WTC11 (cell line): Measurements from ENCODE around the gene IL4I1. TPM values are rescaled to one million over a fixed set of nuclear protein-coding genes. Genes with fewer than 3 reads are reported as not detected.
A peak's percentile ranks its signal among the peaks of the same experiment; 100 is the strongest.
"Not testable (repeated sequence)": the region's sequence is repeated elsewhere in the genome, so short reads cannot be mapped to it uniquely, and the experiment has no call there.

Source experiments
- ATAC-seq: fragments of 200-7000 bp; cut with Tn5 transposase; 2 replicates; pipeline ENCODE4 v1.10.0; 2021; ENCODE audit warnings: mild to moderate bottlenecking, moderate library complexity
- CTCF ChIA-PET: fragments of 300-600 bp; sonication (Branson Sonifier 250); formaldehyde crosslinking; loops from one replicate; lab custom pipeline; 2021; ENCODE audit warnings: antibody characterized with exemption; lab: Charles Lee
- POLR2A ChIA-PET: fragments of 350-600 bp; sonication (Branson Sonifier 250); formaldehyde crosslinking; loops from one replicate; lab custom pipeline; 2021; ENCODE audit warnings: antibody characterized with exemption; lab: Charles Lee
- DNase-seq: peaks from one replicate; pipeline ENCODE4 v3.0.0; 2021; ENCODE audit warnings: low spot score
- H3K27ac Mint-ChIP-seq: 2 replicates; pipeline ENCODE4 v1.8.0; 2021; ENCODE audit warnings: mixed read lengths
- H3K27me3 Mint-ChIP-seq: 2 replicates; pipeline ENCODE4 v1.8.0; 2021; ENCODE audit warnings: low read depth, mild to moderate bottlenecking, moderate library complexity, mixed read lengths
- H3K36me3 Mint-ChIP-seq: 2 replicates; pipeline ENCODE4 v1.8.0; 2021; ENCODE audit warnings: mixed read lengths
- H3K4me1 Mint-ChIP-seq: 2 replicates; pipeline ENCODE4 v1.8.0; 2022; ENCODE audit warnings: mixed read lengths
- H3K4me3 Mint-ChIP-seq: 2 replicates; pipeline ENCODE4 v1.8.0; 2021; ENCODE audit warnings: mild to moderate bottlenecking, moderate library complexity, mixed read lengths
- H3K9me3 Mint-ChIP-seq: 2 replicates; pipeline ENCODE4 v1.8.0; 2021; ENCODE audit warnings: mixed read lengths
- ESRRA ChIP-seq: sonication (generic); formaldehyde crosslinking; IDR thresholded peaks from 2 replicates; pipeline ENCODE4 v1.8.1; 2022; ENCODE audit warnings: mild to moderate bottlenecking, missing genetic modification reagents, borderline replicate concordance
- KAT7 ChIP-seq: sonication (generic); formaldehyde crosslinking; IDR thresholded peaks from 2 replicates; pipeline ENCODE4 v1.8.1; 2023; ENCODE audit warnings: missing genetic modification reagents, mild to moderate bottlenecking, borderline replicate concordance
- RELA ChIP-seq: sonication (generic); formaldehyde crosslinking; IDR thresholded peaks from 2 replicates; pipeline ENCODE4 v1.8.1; 2022; ENCODE audit warnings: missing genetic modification reagents, mild to moderate bottlenecking, borderline replicate concordance
- SMAD4 ChIP-seq: sonication (generic); formaldehyde crosslinking; IDR thresholded peaks from 2 replicates; pipeline ENCODE4 v1.8.0; 2022; ENCODE audit warnings: mild to moderate bottlenecking, missing genetic modification reagents
- SOX15 ChIP-seq: fragments of 250-450 bp; sonication (Bioruptor Pico); IDR thresholded peaks from 2 replicates; pipeline ENCODE4 v1.9.0; 2021; ENCODE audit warnings: mild to moderate bottlenecking
- TCF7 ChIP-seq: sonication (generic); formaldehyde crosslinking; IDR thresholded peaks from 2 replicates; pipeline ENCODE4 v1.8.0; 2022; ENCODE audit warnings: mild to moderate bottlenecking, low read depth, missing genetic modification reagents, moderate library complexity
- TEAD1 ChIP-seq: sonication (generic); formaldehyde crosslinking; IDR thresholded peaks from 2 replicates; pipeline ENCODE4 v1.8.0; 2022; ENCODE audit warnings: mild to moderate bottlenecking, missing genetic modification reagents
- TP53 ChIP-seq: sonication (generic); formaldehyde crosslinking; IDR thresholded peaks from 2 replicates; pipeline ENCODE4 v1.8.1; 2023; ENCODE audit warnings: mild to moderate bottlenecking, missing genetic modification reagents
- ZNF219 ChIP-seq: sonication (generic); formaldehyde crosslinking; IDR thresholded peaks from 2 replicates; pipeline ENCODE4 v1.8.0; 2023; ENCODE audit warnings: missing genetic modification reagents, mild to moderate bottlenecking, borderline replicate concordance
- ZNF396 ChIP-seq: fragments of 250-450 bp; sonication (Bioruptor Pico); IDR thresholded peaks from 2 replicates; pipeline ENCODE4 v1.8.0; 2021; ENCODE audit warnings: mild to moderate bottlenecking, moderate library complexity, borderline replicate concordance
- ZNF416 ChIP-seq: fragments of 250-450 bp; sonication (Bioruptor Pico); IDR thresholded peaks from 2 replicates; pipeline ENCODE4 v1.9.0; 2021; ENCODE audit warnings: mild to moderate bottlenecking, inconsistent platforms
- ZNF423 ChIP-seq: fragments of 250-450 bp; sonication (Bioruptor Pico); IDR thresholded peaks from 2 replicates; pipeline ENCODE4 v2.1.2; 2022; ENCODE audit warnings: mild to moderate bottlenecking, moderate library complexity
- total RNA-seq: library from RNA; stranded (reverse); gene quantifications from 3 replicates; pipeline ENCODE4 v1.2.3, GENCODE V29; 2021
- TF ChIP-seq, protein P1 (sequence below): sonication (generic); formaldehyde crosslinking; IDR thresholded peaks from 2 replicates; pipeline ENCODE4 v1.8.0; 2022; ENCODE audit warnings: missing genetic modification reagents
- TF ChIP-seq, protein P2 (sequence below): fragments of 200-600 bp; IDR thresholded peaks from 2 replicates; pipeline ENCODE4 v1.8.0; 2022; ENCODE audit warnings: antibody characterized with exemption
- TF ChIP-seq, protein P3 (sequence below): fragments of 250-450 bp; sonication (Bioruptor Pico); conservative IDR thresholded peaks from 2 replicates; pipeline ENCODE4 v1.9.0; 2021; ENCODE audit warnings: mild to moderate bottlenecking
- TF ChIP-seq, protein P4 (sequence below): fragments of 250-450 bp; sonication (Bioruptor Pico); IDR thresholded peaks from 2 replicates; pipeline ENCODE4 v1.8.0; 2021; ENCODE audit warnings: mild to moderate bottlenecking
- TF ChIP-seq, protein P5 (sequence below): fragments of 250-450 bp; sonication (Bioruptor Pico); IDR thresholded peaks from 2 replicates; pipeline ENCODE4 v1.9.0; 2021; ENCODE audit warnings: mild to moderate bottlenecking
- TF ChIP-seq, protein P6 (sequence below): sonication (generic); formaldehyde crosslinking; IDR thresholded peaks from 2 replicates; pipeline ENCODE4 v1.8.1; 2023; ENCODE audit warnings: mild to moderate bottlenecking, missing genetic modification reagents, borderline replicate concordance

IL4I1 gene
- total RNA-seq, 1 experiment from 2014 or later, result 0.83 TPM

DNA sequence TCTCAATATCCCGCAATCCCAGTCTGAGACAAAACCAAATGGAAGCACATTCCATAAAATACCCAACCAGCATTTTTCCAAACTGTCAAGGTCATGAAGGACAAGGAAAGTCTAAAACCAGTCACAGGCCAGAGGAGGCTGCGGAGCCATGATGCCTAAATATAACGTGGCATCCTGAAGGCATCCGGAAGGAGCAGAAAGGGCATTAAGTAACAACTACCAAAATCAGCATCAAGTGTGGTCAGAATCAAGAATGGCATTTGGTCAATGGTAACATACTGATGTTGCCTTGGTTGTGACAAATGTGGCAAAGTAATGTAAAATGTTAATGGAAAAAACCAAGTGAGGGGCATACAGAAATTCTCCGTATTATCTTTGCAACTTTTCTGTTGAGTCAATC is 28.8 kb upstream of the IL4I1 start:
- peaks cover 45% of the 10 kb centered on the region for H3K4me1 Mint-ChIP-seq
- peaks cover 4% of the 10 kb centered on the region; the same call in 1 of the 2 replicates for H3K27me3 Mint-ChIP-seq
- H3K4me3 Mint-ChIP-seq, result no peak overlapping the region
- H3K27ac Mint-ChIP-seq, result peak overlapping the region; percentile 53
- POLR2A ChIA-PET, result no interaction called here
- peaks cover 33% of the 10 kb centered on the region for H3K36me3 Mint-ChIP-seq
- no peak for ATAC-seq
- no peaks in the 10 kb centered on the region for H3K9me3 Mint-ChIP-seq
- TF ChIP-seq ESRRA (CRISPR knock-in tag), result no peak
- no peak for TF ChIP-seq ZNF416 (CRISPR knock-in tag)
- no peak for TF ChIP-seq RELA (CRISPR knock-in tag)
- TF ChIP-seq, protein P1, sequence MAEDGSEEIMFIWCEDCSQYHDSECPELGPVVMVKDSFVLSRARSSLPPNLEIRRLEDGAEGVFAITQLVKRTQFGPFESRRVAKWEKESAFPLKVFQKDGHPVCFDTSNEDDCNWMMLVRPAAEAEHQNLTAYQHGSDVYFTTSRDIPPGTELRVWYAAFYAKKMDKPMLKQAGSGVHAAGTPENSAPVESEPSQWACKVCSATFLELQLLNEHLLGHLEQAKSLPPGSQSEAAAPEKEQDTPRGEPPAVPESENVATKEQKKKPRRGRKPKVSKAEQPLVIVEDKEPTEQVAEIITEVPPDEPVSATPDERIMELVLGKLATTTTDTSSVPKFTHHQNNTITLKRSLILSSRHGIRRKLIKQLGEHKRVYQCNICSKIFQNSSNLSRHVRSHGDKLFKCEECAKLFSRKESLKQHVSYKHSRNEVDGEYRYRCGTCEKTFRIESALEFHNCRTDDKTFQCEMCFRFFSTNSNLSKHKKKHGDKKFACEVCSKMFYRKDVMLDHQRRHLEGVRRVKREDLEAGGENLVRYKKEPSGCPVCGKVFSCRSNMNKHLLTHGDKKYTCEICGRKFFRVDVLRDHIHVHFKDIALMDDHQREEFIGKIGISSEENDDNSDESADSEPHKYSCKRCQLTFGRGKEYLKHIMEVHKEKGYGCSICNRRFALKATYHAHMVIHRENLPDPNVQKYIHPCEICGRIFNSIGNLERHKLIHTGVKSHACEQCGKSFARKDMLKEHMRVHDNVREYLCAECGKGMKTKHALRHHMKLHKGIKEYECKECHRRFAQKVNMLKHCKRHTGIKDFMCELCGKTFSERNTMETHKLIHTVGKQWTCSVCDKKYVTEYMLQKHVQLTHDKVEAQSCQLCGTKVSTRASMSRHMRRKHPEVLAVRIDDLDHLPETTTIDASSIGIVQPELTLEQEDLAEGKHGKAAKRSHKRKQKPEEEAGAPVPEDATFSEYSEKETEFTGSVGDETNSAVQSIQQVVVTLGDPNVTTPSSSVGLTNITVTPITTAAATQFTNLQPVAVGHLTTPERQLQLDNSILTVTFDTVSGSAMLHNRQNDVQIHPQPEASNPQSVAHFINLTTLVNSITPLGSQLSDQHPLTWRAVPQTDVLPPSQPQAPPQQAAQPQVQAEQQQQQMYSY (CRISPR knock-in tag), result no peak
- TF ChIP-seq KAT7 (CRISPR knock-in tag), result no peak
- TF ChIP-seq, protein P2, sequence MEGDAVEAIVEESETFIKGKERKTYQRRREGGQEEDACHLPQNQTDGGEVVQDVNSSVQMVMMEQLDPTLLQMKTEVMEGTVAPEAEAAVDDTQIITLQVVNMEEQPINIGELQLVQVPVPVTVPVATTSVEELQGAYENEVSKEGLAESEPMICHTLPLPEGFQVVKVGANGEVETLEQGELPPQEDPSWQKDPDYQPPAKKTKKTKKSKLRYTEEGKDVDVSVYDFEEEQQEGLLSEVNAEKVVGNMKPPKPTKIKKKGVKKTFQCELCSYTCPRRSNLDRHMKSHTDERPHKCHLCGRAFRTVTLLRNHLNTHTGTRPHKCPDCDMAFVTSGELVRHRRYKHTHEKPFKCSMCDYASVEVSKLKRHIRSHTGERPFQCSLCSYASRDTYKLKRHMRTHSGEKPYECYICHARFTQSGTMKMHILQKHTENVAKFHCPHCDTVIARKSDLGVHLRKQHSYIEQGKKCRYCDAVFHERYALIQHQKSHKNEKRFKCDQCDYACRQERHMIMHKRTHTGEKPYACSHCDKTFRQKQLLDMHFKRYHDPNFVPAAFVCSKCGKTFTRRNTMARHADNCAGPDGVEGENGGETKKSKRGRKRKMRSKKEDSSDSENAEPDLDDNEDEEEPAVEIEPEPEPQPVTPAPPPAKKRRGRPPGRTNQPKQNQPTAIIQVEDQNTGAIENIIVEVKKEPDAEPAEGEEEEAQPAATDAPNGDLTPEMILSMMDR, result no peak
- TF ChIP-seq ZNF423 (CRISPR knock-in tag), result no peak
- no peak for TF ChIP-seq TCF7 (CRISPR knock-in tag)
- no peak for TF ChIP-seq TEAD1 (CRISPR knock-in tag)
- no peak for TF ChIP-seq TP53
- no peak for TF ChIP-seq SOX15
- TF ChIP-seq, protein P3, sequence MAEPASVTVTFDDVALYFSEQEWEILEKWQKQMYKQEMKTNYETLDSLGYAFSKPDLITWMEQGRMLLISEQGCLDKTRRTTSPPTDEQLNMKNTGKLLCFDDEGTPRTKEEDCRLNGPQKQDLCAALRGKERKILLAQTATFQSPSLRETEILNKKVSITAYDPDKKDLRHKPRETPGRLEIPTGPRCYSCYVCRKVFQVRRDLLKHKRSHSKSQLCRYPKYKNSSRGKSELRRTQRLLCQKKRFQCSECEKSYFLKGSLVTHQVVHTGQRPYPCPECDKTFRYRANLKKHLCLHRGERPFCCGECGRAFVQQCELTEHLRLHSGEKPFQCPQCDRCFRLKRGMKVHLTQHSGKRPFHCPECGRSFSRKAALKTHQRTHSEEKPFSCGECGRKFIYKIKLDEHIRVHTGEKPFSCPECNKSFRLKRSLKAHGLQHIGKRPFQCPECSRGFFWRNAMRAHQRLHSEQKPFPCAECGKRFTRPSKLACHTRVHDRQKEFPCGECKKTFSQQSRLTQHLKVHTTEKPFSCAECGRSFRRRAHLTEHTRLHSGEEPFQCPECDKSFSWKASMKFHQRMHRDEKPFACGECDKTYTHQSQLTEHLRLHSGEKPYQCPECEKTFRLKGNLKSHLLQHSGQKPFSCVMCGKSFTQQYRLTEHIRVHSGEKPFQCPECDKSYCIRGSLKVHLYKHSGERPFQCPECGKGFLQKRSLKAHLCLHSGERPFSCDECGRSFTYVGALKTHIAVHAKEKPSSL (CRISPR knock-in tag), result no peak
- TF ChIP-seq ZNF396, result no peak
- no peak for TF ChIP-seq ZNF219 (CRISPR knock-in tag)
- TF ChIP-seq SMAD4 (CRISPR knock-in tag), result no peak
- TF ChIP-seq, protein P4, sequence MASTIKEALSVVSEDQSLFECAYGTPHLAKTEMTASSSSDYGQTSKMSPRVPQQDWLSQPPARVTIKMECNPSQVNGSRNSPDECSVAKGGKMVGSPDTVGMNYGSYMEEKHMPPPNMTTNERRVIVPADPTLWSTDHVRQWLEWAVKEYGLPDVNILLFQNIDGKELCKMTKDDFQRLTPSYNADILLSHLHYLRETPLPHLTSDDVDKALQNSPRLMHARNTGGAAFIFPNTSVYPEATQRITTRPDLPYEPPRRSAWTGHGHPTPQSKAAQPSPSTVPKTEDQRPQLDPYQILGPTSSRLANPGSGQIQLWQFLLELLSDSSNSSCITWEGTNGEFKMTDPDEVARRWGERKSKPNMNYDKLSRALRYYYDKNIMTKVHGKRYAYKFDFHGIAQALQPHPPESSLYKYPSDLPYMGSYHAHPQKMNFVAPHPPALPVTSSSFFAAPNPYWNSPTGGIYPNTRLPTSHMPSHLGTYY (CRISPR knock-in tag), result no peak
- TF ChIP-seq, protein P5, sequence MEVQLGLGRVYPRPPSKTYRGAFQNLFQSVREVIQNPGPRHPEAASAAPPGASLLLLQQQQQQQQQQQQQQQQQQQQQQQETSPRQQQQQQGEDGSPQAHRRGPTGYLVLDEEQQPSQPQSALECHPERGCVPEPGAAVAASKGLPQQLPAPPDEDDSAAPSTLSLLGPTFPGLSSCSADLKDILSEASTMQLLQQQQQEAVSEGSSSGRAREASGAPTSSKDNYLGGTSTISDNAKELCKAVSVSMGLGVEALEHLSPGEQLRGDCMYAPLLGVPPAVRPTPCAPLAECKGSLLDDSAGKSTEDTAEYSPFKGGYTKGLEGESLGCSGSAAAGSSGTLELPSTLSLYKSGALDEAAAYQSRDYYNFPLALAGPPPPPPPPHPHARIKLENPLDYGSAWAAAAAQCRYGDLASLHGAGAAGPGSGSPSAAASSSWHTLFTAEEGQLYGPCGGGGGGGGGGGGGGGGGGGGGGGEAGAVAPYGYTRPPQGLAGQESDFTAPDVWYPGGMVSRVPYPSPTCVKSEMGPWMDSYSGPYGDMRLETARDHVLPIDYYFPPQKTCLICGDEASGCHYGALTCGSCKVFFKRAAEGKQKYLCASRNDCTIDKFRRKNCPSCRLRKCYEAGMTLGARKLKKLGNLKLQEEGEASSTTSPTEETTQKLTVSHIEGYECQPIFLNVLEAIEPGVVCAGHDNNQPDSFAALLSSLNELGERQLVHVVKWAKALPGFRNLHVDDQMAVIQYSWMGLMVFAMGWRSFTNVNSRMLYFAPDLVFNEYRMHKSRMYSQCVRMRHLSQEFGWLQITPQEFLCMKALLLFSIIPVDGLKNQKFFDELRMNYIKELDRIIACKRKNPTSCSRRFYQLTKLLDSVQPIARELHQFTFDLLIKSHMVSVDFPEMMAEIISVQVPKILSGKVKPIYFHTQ (CRISPR knock-in tag), result no peak
- TF ChIP-seq, protein P6, sequence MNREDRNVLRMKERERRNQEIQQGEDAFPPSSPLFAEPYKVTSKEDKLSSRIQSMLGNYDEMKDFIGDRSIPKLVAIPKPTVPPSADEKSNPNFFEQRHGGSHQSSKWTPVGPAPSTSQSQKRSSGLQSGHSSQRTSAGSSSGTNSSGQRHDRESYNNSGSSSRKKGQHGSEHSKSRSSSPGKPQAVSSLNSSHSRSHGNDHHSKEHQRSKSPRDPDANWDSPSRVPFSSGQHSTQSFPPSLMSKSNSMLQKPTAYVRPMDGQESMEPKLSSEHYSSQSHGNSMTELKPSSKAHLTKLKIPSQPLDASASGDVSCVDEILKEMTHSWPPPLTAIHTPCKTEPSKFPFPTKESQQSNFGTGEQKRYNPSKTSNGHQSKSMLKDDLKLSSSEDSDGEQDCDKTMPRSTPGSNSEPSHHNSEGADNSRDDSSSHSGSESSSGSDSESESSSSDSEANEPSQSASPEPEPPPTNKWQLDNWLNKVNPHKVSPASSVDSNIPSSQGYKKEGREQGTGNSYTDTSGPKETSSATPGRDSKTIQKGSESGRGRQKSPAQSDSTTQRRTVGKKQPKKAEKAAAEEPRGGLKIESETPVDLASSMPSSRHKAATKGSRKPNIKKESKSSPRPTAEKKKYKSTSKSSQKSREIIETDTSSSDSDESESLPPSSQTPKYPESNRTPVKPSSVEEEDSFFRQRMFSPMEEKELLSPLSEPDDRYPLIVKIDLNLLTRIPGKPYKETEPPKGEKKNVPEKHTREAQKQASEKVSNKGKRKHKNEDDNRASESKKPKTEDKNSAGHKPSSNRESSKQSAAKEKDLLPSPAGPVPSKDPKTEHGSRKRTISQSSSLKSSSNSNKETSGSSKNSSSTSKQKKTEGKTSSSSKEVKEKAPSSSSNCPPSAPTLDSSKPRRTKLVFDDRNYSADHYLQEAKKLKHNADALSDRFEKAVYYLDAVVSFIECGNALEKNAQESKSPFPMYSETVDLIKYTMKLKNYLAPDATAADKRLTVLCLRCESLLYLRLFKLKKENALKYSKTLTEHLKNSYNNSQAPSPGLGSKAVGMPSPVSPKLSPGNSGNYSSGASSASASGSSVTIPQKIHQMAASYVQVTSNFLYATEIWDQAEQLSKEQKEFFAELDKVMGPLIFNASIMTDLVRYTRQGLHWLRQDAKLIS (CRISPR knock-in tag), result no peak
- CTCF ChIA-PET, result interaction anchor here (1.2 kb wide), 1 partner anchor 35 kb away, joined by 5 read pairs; no protein-coding TSS in a partner anchor
- no peak for DNase-seq

DNA sequence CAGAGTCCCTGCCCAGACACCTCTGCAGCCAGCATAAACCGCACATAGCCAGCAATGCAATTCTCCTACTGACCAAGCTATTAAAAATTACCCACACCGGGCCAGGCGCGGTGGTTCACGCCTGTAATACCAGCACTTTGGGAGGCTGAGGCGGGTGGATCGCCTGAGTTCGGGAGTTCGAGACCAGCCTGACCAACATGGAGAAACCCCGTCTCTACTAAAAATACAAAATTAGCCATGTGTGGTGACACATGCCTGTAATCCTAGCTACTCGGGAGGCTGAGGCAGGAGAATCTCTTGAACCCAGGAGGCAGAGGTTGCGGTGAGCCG is 28.2 kb upstream of the IL4I1 start:
- CTCF ChIA-PET, result interaction anchor here (1.0 to 1.2 kb wide), 2 partner anchors 12 to 35 kb away, joined by 3 to 5 read pairs; no protein-coding TSS in a partner anchor
- not testable (repeated sequence) for DNase-seq, H3K27me3 Mint-ChIP-seq, H3K9me3 Mint-ChIP-seq, H3K27ac Mint-ChIP-seq, H3K4me3 Mint-ChIP-seq, ATAC-seq
- peaks cover 41% of the 10 kb centered on the region for H3K4me1 Mint-ChIP-seq
- POLR2A ChIA-PET, result interaction anchor here (0.5 to 0.6 kb wide), 2 partner anchors 31 to 57 kb away, joined by 4 to 7 read pairs; partner anchors contain the start of gene PNKP
- peaks cover 34% of the 10 kb centered on the region for H3K36me3 Mint-ChIP-seq
